Right ventricle myocardium superior (tissue), 1 donor: ENCODE data around the gene PALD1. TPM values are rescaled to one million over a fixed set of nuclear protein-coding genes. Genes with fewer than 3 reads are reported as not detected.
"Not testable (repeated sequence)": the region's sequence is repeated elsewhere in the genome, so short reads cannot be mapped to it uniquely, and the experiment has no call there.

Experiments
- ATAC-seq: fragments of 200-7000 bp; cut with Tn5 transposase; one replicate; pipeline ENCODE4 v1.9.1; 2020; ENCODE audit warnings: mild to moderate bottlenecking; ENCODE audit not compliant: poor library complexity
- DNase-seq: peaks from one replicate; pipeline ENCODE4 v3.0.0-alpha.2; 2020
- intact Hi-C: fragments of 100-400 bp; cut with DNase I; formaldehyde crosslinking; loops from one replicate; pipeline ENCODE4 v1.11.2; 2022
- total RNA-seq: library from RNA; stranded (reverse); fragmentation: NEBNext Ultra II Directional; extraction: Animal tissue kit (Norgen Biotek cat#: 25700); gene quantifications from one replicate; pipeline ENCODE4 v1.2.1, GENCODE V29; 2021
- donor health status: DM: no; HTN: yes; CAD: no; lungs with severe emphysema.

PALD1 gene
- total RNA-seq, 1 donor from 2014 or later, result 4.6 TPM

GRCh38 chr10:70602665-70603448 lies 124.3 kb downstream of the PALD1 start, which contains the start of gene PRF1:
Gene PRF1 (minus strand): TSS chr10:70602741. CDS start chr10:70600902, 1,839 bp downstream.
- ATAC-seq, result peak; percentile 20
- intact Hi-C loops, result no loop called here
- peak; percentile 57 for DNase-seq

- ATAC-seq (peak; percentile 20), DNase-seq (no peak)
- intact Hi-C loops, result no loop called here
These were observed 124.9 kb downstream of the PALD1 start for GRCh38 chr10:70603449-70603801.

- no peak for DNase-seq
- ATAC-seq, result no peak
- intact Hi-C loops, result no loop called here
These were observed 125.5 kb downstream of the PALD1 start for GRCh38 chr10:70604106-70604505.

- ATAC-seq, result no peak
- DNase-seq, result no peak
- intact Hi-C loops, result no loop called here
These were observed 126.6 kb downstream of the PALD1 start for GRCh38 chr10:70605161-70605560.

GRCh38 chr10:70607936-70608335 lies 129.4 kb downstream of the PALD1 start:
- intact Hi-C loops, result no loop called here
- DNase-seq (no peak), ATAC-seq (no peak)

GRCh38 chr10:70613941-70614340 lies 135.4 kb downstream of the PALD1 start:
- DNase-seq (no peak), ATAC-seq (no peak)
- intact Hi-C loops, result no loop called here

- intact Hi-C loops, ATAC-seq, DNase-seq: not testable (repeated sequence)
These were observed 135.8 kb downstream of the PALD1 start for GRCh38 chr10:70614364-70614763.

GRCh38 chr10:70615211-70615610 lies 136.6 kb downstream of the PALD1 start:
- DNase-seq (no peak), ATAC-seq (no peak)
- intact Hi-C loops, result no loop called here

- intact Hi-C loops, result no loop called here
- DNase-seq (no peak), ATAC-seq (no peak)
These were observed 137.4 kb downstream of the PALD1 start for GRCh38 chr10:70615784-70616522.

GRCh38 chr10:70616761-70617160 lies 138.2 kb downstream of the PALD1 start:
- DNase-seq (no peak), ATAC-seq (no peak)
- intact Hi-C loops, result no loop called here

Other genes with a start within 250 kb of the PALD1 start
- gene PPA1, start 245.3 kb upstream of the PALD1 start, total RNA-seq, result 96.6 TPM
- 0.03 TPM for gene NPFFR1, start 194.8 kb upstream of the PALD1 start, total RNA-seq
- gene LRRC20, start 96.1 kb upstream of the PALD1 start, total RNA-seq, result 59.9 TPM
- 92.7 TPM for gene EIF4EBP2, start 74.6 kb upstream of the PALD1 start, total RNA-seq
- not detected for gene NODAL, start 37.1 kb upstream of the PALD1 start, total RNA-seq
- gene PRF1, start 124.0 kb downstream of the PALD1 start, total RNA-seq, result 2.2 TPM
- 0.16 TPM for gene ADAMTS14, start 193.7 kb downstream of the PALD1 start, total RNA-seq